OCI-LY1 (cell line): ENCODE data around the gene CNIH4.

Experiments
- H2AFZ ChIP-seq: fragments of 200-600 bp; sonication (generic), shearing (Covaris generic); 2 replicates; pipeline ENCODE4 v1.6.0; 2014; ENCODE audit warnings: antibody characterized with exemption, mild to moderate bottlenecking, low read length
- H3F3A ChIP-seq: fragments of 200-600 bp; sonication (generic), shearing (Covaris generic); 2 replicates; pipeline ENCODE4 v1.6.0; 2014; ENCODE audit warnings: mild to moderate bottlenecking, antibody characterized with exemption, low read length, moderate library complexity; ENCODE audit not compliant: insufficient read depth
- H3K27ac ChIP-seq: fragments of 200-600 bp; sonication (generic); 2 replicates; pipeline ENCODE4 v1.5.1; 2014; ENCODE audit warnings: low read length, mixed run types, mild to moderate bottlenecking, low read depth; ENCODE audit not compliant: poor library complexity, severe bottlenecking
- H3K27me3 ChIP-seq: fragments of 200-600 bp; sonication (generic); 2 replicates; pipeline ENCODE4 v1.6.0; 2014; ENCODE audit warnings: antibody characterized with exemption, mild to moderate bottlenecking, low read length, moderate library complexity; ENCODE audit not compliant: insufficient read depth
- H3K36me3 ChIP-seq: fragments of 200-600 bp; sonication (generic); 2 replicates; pipeline ENCODE4 v1.6.1; 2014; ENCODE audit warnings: mild to moderate bottlenecking, antibody characterized with exemption, low read length, moderate library complexity, mixed read lengths; ENCODE audit not compliant: insufficient read depth
- H3K4me1 ChIP-seq: fragments of 200-600 bp; sonication (generic); 2 replicates; pipeline ENCODE4 v1.5.1; 2014; ENCODE audit warnings: mild to moderate bottlenecking, low read length, moderate library complexity; ENCODE audit not compliant: insufficient read depth, severe bottlenecking
- H3K4me2 ChIP-seq: fragments of 200-600 bp; sonication (generic), shearing (Covaris generic); 2 replicates; pipeline ENCODE4 v1.6.1; 2014; ENCODE audit warnings: low read length
- H3K4me3 ChIP-seq: fragments of 200-600 bp; sonication (generic); 2 replicates; pipeline ENCODE4 v1.5.1; 2014; ENCODE audit warnings: low read length, low read depth, mild to moderate bottlenecking, mixed read lengths; ENCODE audit not compliant: poor library complexity, severe bottlenecking
- H3K79me2 ChIP-seq: fragments of 200-600 bp; shearing (Covaris generic); 2 replicates; pipeline ENCODE4 v1.6.1; 2016; ENCODE audit warnings: mixed run types, low read length, mixed read lengths; ENCODE audit not compliant: insufficient read depth
- H3K9ac ChIP-seq: fragments of 200-600 bp; sonication (generic), shearing (Covaris generic); 2 replicates; pipeline ENCODE4 v1.6.1; 2014; ENCODE audit warnings: mild to moderate bottlenecking, low read length, mixed read lengths
- H3K9me2 ChIP-seq: fragments of 200-600 bp; sonication (generic), shearing (Covaris generic); 2 replicates; pipeline ENCODE4 v1.6.1; 2014; ENCODE audit warnings: low read depth, mild to moderate bottlenecking, low read length, mixed read lengths
- H3K9me3 ChIP-seq: fragments of 200-600 bp; shearing (Covaris generic); 2 replicates; pipeline ENCODE4 v1.6.1; 2014; ENCODE audit warnings: low read length, mixed read lengths
- H4K20me1 ChIP-seq: fragments of 200-600 bp; sonication (generic), shearing (Covaris generic); 2 replicates; pipeline ENCODE4 v1.6.0; 2016; ENCODE audit warnings: mild to moderate bottlenecking, low read length; ENCODE audit not compliant: insufficient read depth
- CTCF ChIP-seq: fragments of 200-600 bp; sonication (generic), shearing (Covaris generic); IDR thresholded peaks from 2 replicates; pipeline ENCODE4 v1.5.1; 2017; ENCODE audit warnings: mild to moderate bottlenecking, antibody characterized with exemption, low read length, moderate library complexity, mixed read lengths
- EZH2 ChIP-seq: fragments of 200-600 bp; sonication (generic), shearing (Covaris generic); IDR thresholded peaks from 2 replicates; pipeline ENCODE4 v1.8.0; 2017; ENCODE audit warnings: borderline replicate concordance, mixed run types, mild to moderate bottlenecking, antibody characterized with exemption, low read length, moderate library complexity, mixed read lengths

The CNIH4 gene

GRCh38 chr1:224399887-224400286 lies 43.2 kb downstream of the CNIH4 start:
- Histone ChIP-seq H3K4me3 (no peak overlapping the region), H3K27me3 (no peaks in the 10 kb centered on the region), H3K4me2 (no peak overlapping the region), H3K4me1 (no peaks in the 10 kb centered on the region), H3K9ac (no peak overlapping the region), H2AFZ (no peak overlapping the region), H3K9me3 (no peaks in the 10 kb centered on the region), H3F3A (no peaks in the 10 kb centered on the region), H3K27ac (no peak overlapping the region), H4K20me1 (no peaks in the 10 kb centered on the region), H3K9me2 (no peaks in the 10 kb centered on the region), H3K36me3 (peaks cover 94% of the 10 kb centered on the region), H3K79me2 (no peaks in the 10 kb centered on the region)
- TF ChIP-seq CTCF = no peak

- TF ChIP-seq EZH2 (no peak), CTCF (no peak)
- no peaks in the 10 kb centered on the region for H3F3A ChIP-seq
- no peaks in the 10 kb centered on the region for H3K9me2 ChIP-seq
- no peak overlapping the region for H3K9ac ChIP-seq
- no peaks in the 10 kb centered on the region for H3K9me3 ChIP-seq
- peaks cover 88% of the 10 kb centered on the region for H3K36me3 ChIP-seq
- no peak overlapping the region for H2AFZ ChIP-seq
- H3K4me2 ChIP-seq = no peak overlapping the region
- no peaks in the 10 kb centered on the region for H3K27me3 ChIP-seq
- no peak overlapping the region for H3K4me3 ChIP-seq
- no peak overlapping the region for H3K27ac ChIP-seq
- no peaks in the 10 kb centered on the region for H3K4me1 ChIP-seq
- H3K79me2 ChIP-seq = no peaks in the 10 kb centered on the region
- H4K20me1 ChIP-seq = no peaks in the 10 kb centered on the region
Observed at GRCh38 chr1:224402472-224403036, 45.9 kb downstream of the CNIH4 start.

- TF ChIP-seq CTCF (no peak), EZH2 (no peak)
Observed at GRCh38 chr1:224404916-224405603, 48.4 kb downstream of the CNIH4 start.

More at GRCh38 chr1:224404916-224405603, 48.4 kb downstream of the CNIH4 start:
- H3K4me1 ChIP-seq = no peaks in the 10 kb centered on the region
- no peaks in the 10 kb centered on the region for H3K9me3 ChIP-seq
- no peak overlapping the region for H3K27ac ChIP-seq
- no peaks in the 10 kb centered on the region for H3K27me3 ChIP-seq
- no peaks in the 10 kb centered on the region for H4K20me1 ChIP-seq
- no peak overlapping the region for H3K9ac ChIP-seq
- H3F3A ChIP-seq = no peaks in the 10 kb centered on the region
- H3K4me3 ChIP-seq = no peak overlapping the region
- H2AFZ ChIP-seq = no peak overlapping the region
- H3K9me2 ChIP-seq = no peaks in the 10 kb centered on the region
- H3K36me3 ChIP-seq = peaks cover 87% of the 10 kb centered on the region
- H3K79me2 ChIP-seq = no peaks in the 10 kb centered on the region
- H3K4me2 ChIP-seq = no peak overlapping the region
